H1 (cell line): ENCODE measurements around the gene LYZL4. TPM values are rescaled to one million over a fixed set of nuclear protein-coding genes. Genes with fewer than 3 reads are reported as not detected.

Experiments used
- CTCF ChIA-PET: fragments of 300-600 bp; sonication (Branson Sonifier 250); formaldehyde crosslinking; loops from one replicate; lab custom pipeline; 2021; ENCODE audit not compliant: partially characterized antibody; lab: Charles Lee
- POLR2A ChIA-PET: fragments of 300-600 bp; sonication (Branson Sonifier 250); formaldehyde crosslinking; loops from one replicate; lab custom pipeline; 2021; ENCODE audit warnings: inconsistent platforms; ENCODE audit not compliant: partially characterized antibody; lab: Charles Lee
- DNase-seq, 2 experiments: peaks; one replicate each; pipeline versions ENCODE4 v3.0.0 to v3.0.0-alpha.2; 2010 to 2022; ENCODE audit warnings: low spot score in 2 of 2, low read depth in 1 of 2, mixed read lengths in 1 of 2
- FAIRE-seq: peaks from 2 replicates; lab custom pipeline; 2011; peaks lifted over from hg19 to GRCh38; lab: Jason Lieb, UNC
- H2AFZ ChIP-seq: 2 replicates; pipeline ENCODE4 v1.8.1; 2012; ENCODE audit warnings: low read length, inconsistent platforms
- H2AK5ac ChIP-seq: 2 replicates; pipeline ENCODE4 v1.6.1; 2013; ENCODE audit warnings: low read depth, low read length
- H2BK120ac ChIP-seq: replicated peaks from 2 replicates; pipeline ENCODE3; 2013; ENCODE audit warnings: low read depth, low read length, inconsistent platforms
- H2BK12ac ChIP-seq: 2 replicates; pipeline ENCODE4 v1.6.1; 2013; ENCODE audit warnings: low read depth, low read length
- H2BK15ac ChIP-seq: 2 replicates; pipeline ENCODE4 v1.6.1; 2013; ENCODE audit warnings: low read length
- H2BK20ac ChIP-seq: 2 replicates; pipeline ENCODE4 v1.6.1; 2013; ENCODE audit warnings: low read length
- H2BK5ac ChIP-seq: 2 replicates; pipeline ENCODE4 v1.6.1; 2013; ENCODE audit warnings: low read depth, low read length
- H3K14ac ChIP-seq: 2 replicates; pipeline ENCODE4 v1.6.1; 2013; ENCODE audit warnings: inconsistent platforms; ENCODE audit not compliant: insufficient read length
- H3K18ac ChIP-seq: 2 replicates; pipeline ENCODE4 v1.6.1; 2013; ENCODE audit warnings: low read length; ENCODE audit errors: extremely low read depth
- H3K23ac ChIP-seq: 2 replicates; pipeline ENCODE4 v1.6.1; 2013; ENCODE audit warnings: inconsistent platforms; ENCODE audit not compliant: insufficient read length
- H3K23me2 ChIP-seq: 2 replicates; pipeline ENCODE4 v1.6.1; 2013; ENCODE audit warnings: low read depth, low read length
- H3K27ac ChIP-seq: 2 replicates; pipeline ENCODE4 v1.6.1; 2011; ENCODE audit warnings: low read depth, low read length, inconsistent platforms
- H3K27me3 ChIP-seq, 4 experiments: replicated peaks in 1 of 4; 1 replicate in 1 of 4; 2 replicates in 3 of 4; pipeline versions ENCODE4 v1.6.1 to v1.8.1; 2011 to 2013; ENCODE audit warnings: low read length in 3 of 4, mild to moderate bottlenecking in 3 of 4, inconsistent platforms in 2 of 4, mixed read lengths in 2 of 4, moderate library complexity in 1 of 4; ENCODE audit not compliant: control insufficient read depth in 3 of 4, insufficient read depth in 3 of 4; ENCODE audit errors: extremely low read depth in 1 of 4
- H3K36me3 ChIP-seq, 4 experiments: 2 replicates each; pipeline versions ENCODE4 v1.6.1 to v1.8.1; 2011 to 2013; ENCODE audit warnings: mild to moderate bottlenecking in 4 of 4, low read length in 3 of 4, moderate library complexity in 2 of 4, control low read depth in 1 of 4, inconsistent platforms in 1 of 4; ENCODE audit not compliant: insufficient read depth in 4 of 4, control insufficient read depth in 2 of 4
- H3K4ac ChIP-seq: replicated peaks from 2 replicates; pipeline ENCODE3; 2013; ENCODE audit warnings: low read length, low read depth, mixed read lengths, inconsistent platforms; ENCODE audit not compliant: insufficient read length
- H3K4me1 ChIP-seq, 4 experiments: replicated peaks in 1 of 4; 1 replicate in 1 of 4; 2 replicates in 3 of 4; pipeline versions ENCODE4 v1.6.1 to v1.8.1; 2011 to 2013; ENCODE audit warnings: low read length in 3 of 4, inconsistent platforms in 2 of 4, mixed read lengths in 1 of 4; ENCODE audit not compliant: insufficient read depth in 4 of 4, control insufficient read depth in 3 of 4
- H3K4me2 ChIP-seq, 2 experiments: 2 replicates each; pipeline versions ENCODE4 v1.6.1 to v1.8.1; 2011 to 2013; ENCODE audit warnings: low read depth in 2 of 2, low read length in 2 of 2, control low read depth in 1 of 2, inconsistent platforms in 1 of 2, mild to moderate bottlenecking in 1 of 2; ENCODE audit not compliant: insufficient read depth in 1 of 2
- H3K4me3 ChIP-seq, 4 experiments: fragments of 200-600, 300-600 bp in 1 of 4; sonication (generic), shearing (Covaris generic), sonication (Bioruptor Twin) in 1 of 4; 2 replicates each; pipeline versions ENCODE4 v1.5.1 to v1.8.1; 2011 to 2016; ENCODE audit warnings: low read length in 4 of 4, low read depth in 3 of 4, control low read depth in 2 of 4, inconsistent platforms in 2 of 4, mild to moderate bottlenecking in 2 of 4, mixed read lengths in 1 of 4, moderate library complexity in 1 of 4; ENCODE audit not compliant: insufficient read depth in 2 of 4; ENCODE audit errors: extremely low read depth in 1 of 4
- H3K56ac ChIP-seq: replicated peaks from 2 replicates; pipeline ENCODE3; 2013; ENCODE audit warnings: low read depth, mild to moderate bottlenecking, mixed read lengths, low read length, inconsistent platforms; ENCODE audit not compliant: insufficient read length
- H3K79me1 ChIP-seq: 2 replicates; pipeline ENCODE4 v1.6.1; 2013; ENCODE audit warnings: low read depth, low read length, control low read depth
- H3K79me2 ChIP-seq, 2 experiments: 2 replicates each; pipeline versions ENCODE4 v1.6.1 to v1.8.1; 2012 to 2013; ENCODE audit warnings: low read length in 2 of 2, mild to moderate bottlenecking in 2 of 2, inconsistent platforms in 1 of 2; ENCODE audit not compliant: insufficient read depth in 2 of 2, control insufficient read depth in 1 of 2
- H3K9ac ChIP-seq, 4 experiments: replicated peaks in 1 of 4; 1 replicate in 1 of 4; 2 replicates in 3 of 4; pipeline versions ENCODE4 v1.6.1 to v1.8.1; 2011 to 2013; ENCODE audit warnings: low read depth in 3 of 4, low read length in 3 of 4, control low read depth in 2 of 4, mild to moderate bottlenecking in 2 of 4, moderate library complexity in 2 of 4, inconsistent platforms in 1 of 4; ENCODE audit errors: extremely low read depth in 1 of 4
- H3K9me3 ChIP-seq, 2 experiments: 2 replicates each; pipeline versions ENCODE4 v1.6.1 to v1.8.1; 2012 to 2013; ENCODE audit warnings: mild to moderate bottlenecking in 2 of 2, moderate library complexity in 2 of 2, control low read depth in 1 of 2, inconsistent platforms in 1 of 2, low read depth in 1 of 2, low read length in 1 of 2, mixed read lengths in 1 of 2; ENCODE audit not compliant: insufficient read depth in 2 of 2
- H4K20me1 ChIP-seq, 2 experiments: replicated peaks in 1 of 2; 2 replicates each; pipeline versions ENCODE3 to v1.8.1; 2011 to 2013; ENCODE audit warnings: inconsistent platforms in 2 of 2, low read length in 2 of 2, mild to moderate bottlenecking in 1 of 2; ENCODE audit not compliant: insufficient read depth in 2 of 2, control insufficient read depth in 1 of 2
- H4K5ac ChIP-seq: 2 replicates; pipeline ENCODE4 v1.6.1; 2013; ENCODE audit warnings: low read length, low read depth, mixed read lengths, inconsistent platforms; ENCODE audit not compliant: insufficient read length
- H4K8ac ChIP-seq: 2 replicates; pipeline ENCODE4 v1.8.0; 2013; ENCODE audit warnings: mild to moderate bottlenecking, moderate library complexity, low read length, inconsistent platforms; ENCODE audit not compliant: insufficient read depth; ENCODE audit errors: extremely low read depth
- H4K91ac ChIP-seq: replicated peaks from 2 replicates; pipeline ENCODE3; 2013; ENCODE audit warnings: low read length, mixed read lengths, inconsistent platforms; ENCODE audit not compliant: insufficient read length
- ATF3 ChIP-seq: IDR thresholded peaks from 2 replicates; pipeline ENCODE4 v1.6.1; 2011; ENCODE audit warnings: low read depth, mild to moderate bottlenecking, low read length; ENCODE audit not compliant: insufficient read depth
- GABPA ChIP-seq: IDR thresholded peaks from 2 replicates; pipeline ENCODE4 v1.6.1; 2011; ENCODE audit warnings: mild to moderate bottlenecking, low read length, moderate library complexity, borderline replicate concordance; ENCODE audit not compliant: insufficient read depth
- KDM4A ChIP-seq: IDR thresholded peaks from one replicate; pipeline ENCODE4 v1.7.1; 2012; ENCODE audit warnings: low read depth, mild to moderate bottlenecking, moderate library complexity, low read length, inconsistent platforms; ENCODE audit not compliant: severe bottlenecking
- RAD21 ChIP-seq, 2 experiments: IDR thresholded peaks in 1 of 2; conservative IDR thresholded peaks in 1 of 2; 2 replicates each; pipeline ENCODE4 v1.6.1; 2011; ENCODE audit warnings: low read depth in 2 of 2, low read length in 2 of 2, improper control_type of control experiment in 1 of 2, inconsistent platforms in 1 of 2, mild to moderate bottlenecking in 1 of 2, moderate library complexity in 1 of 2
- RBBP5 ChIP-seq: IDR thresholded peaks from 2 replicates; pipeline ENCODE4 v1.7.1; 2012; ENCODE audit warnings: low read depth, mild to moderate bottlenecking, inconsistent platforms, low read length, moderate library complexity, borderline replicate concordance
- TBP ChIP-seq: IDR thresholded peaks from 2 replicates; pipeline ENCODE4 v1.6.1; 2011; ENCODE audit warnings: low read depth, low read length, improper control_type of control experiment
- TEAD4 ChIP-seq: IDR thresholded peaks from 2 replicates; pipeline ENCODE4 v1.6.1; 2012; ENCODE audit warnings: low read depth, low read length, inconsistent platforms, mixed read lengths
- WGBS, 2 experiments: shearing (Covaris generic) in 1 of 2; methylation state at CpG; one replicate each; pipeline versions ENCODE4 v1.1.6 to v1.1.7; 2013 to 2015; ENCODE audit warnings: low lambda C conversion rate in 2 of 2, mixed read lengths in 2 of 2, inconsistent platforms in 1 of 2, low coverage in 1 of 2, missing lambda C conversion rate in 1 of 2; ENCODE audit not compliant: insufficient replicate concordance in 2 of 2, insufficient coverage in 1 of 2, insufficient read length in 1 of 2; ENCODE audit errors: extremely low coverage in 1 of 2, missing lambda C conversion rate in 1 of 2; 5-methylcytosine and 5-hydroxymethylcytosine counted together
- polyA plus RNA-seq, 7 experiments: library from polyadenylated mRNA; depleted of rRNA in 3 of 7; stranded (reverse) in 5 of 7; unstranded in 2 of 7; fragments of >200 nt in 5 of 7; fragments of 200-250 nt in 2 of 7; gene quantifications; 1 replicate in 5 of 7; 2 replicates in 1 of 7; 4 replicates in 1 of 7; pipeline versions ENCODE4 v1.2.1 to v1.2.3, GENCODE V29; 2011 to 2013; ENCODE audit warnings: missing spikeins in 2 of 7, mixed read lengths in 2 of 7
- total RNA-seq: library from RNA; stranded (reverse); fragmentation: NEBNext Ultra II Directional; extraction: Animal tissue kit (Norgen Biotek cat#: 25700); gene quantifications from 2 replicates; pipeline ENCODE4 v1.2.1, GENCODE V29; 2021

Gene LYZL4
- total and polyA plus RNA-seq, 2 of the 8 experiments (the other 6 are each of a cell fraction or from before 2014, with no cell fraction given) = not detected

GRCh38 chr3:42406727-42407450 lies 3.5 kb downstream of the LYZL4 start:
- Histone ChIP-seq H3K27me3 (no peaks in the 10 kb centered on the region; a peak in 1 of 7 replicates), H3K4me3 (no peak overlapping the region), H2AK5ac (no peak overlapping the region), H2BK12ac (no peak overlapping the region), H4K8ac (no peak overlapping the region), H3K23ac (no peak overlapping the region), H3K4me1 (no peaks in the 10 kb centered on the region), H3K23me2 (no peaks in the 10 kb centered on the region), H2BK15ac (0 out of 2 replicates have a peak overlapping the region, but pooled peaks have one; percentile 81), H2BK120ac (no peak overlapping the region), H3K9me3 (no peaks in the 10 kb centered on the region), H4K91ac (no peak overlapping the region), H3K9ac (no peak overlapping the region), H4K5ac (no peak overlapping the region), H3K56ac (no peak overlapping the region), H3K27ac (no peak overlapping the region), H3K36me3 (no peaks in the 10 kb centered on the region), H3K79me1 (no peaks in the 10 kb centered on the region), H3K79me2 (no peaks in the 10 kb centered on the region), H3K4me2 (no peak overlapping the region), H3K18ac (no peak overlapping the region), H3K14ac (no peak overlapping the region), H3K4ac (no peak overlapping the region), H4K20me1 (no peaks in the 10 kb centered on the region), H2BK20ac (no peak overlapping the region), H2AFZ (no peak overlapping the region), H2BK5ac (no peak overlapping the region)
- CTCF ChIA-PET = no interaction called here
- 88% methylated on average over 14 of the region's 14 CpGs; no CpG with 5 or more reads in 1 of the 2 experiments for WGBS, 2 experiments
- POLR2A ChIA-PET = no interaction called here
- no peak for FAIRE-seq
- no peak for DNase-seq
- TF ChIP-seq KDM4A (no peak), TBP (no peak), GABPA (no peak), RBBP5 (no peak), RAD21 (IDR thresholded peaks at IDR 0.05 in 1 of 2, conservative IDR thresholded peaks at IDR 0.05 in 1 of 2; ENCODE audit: low read depth in 2 of 2, low read length in 2 of 2) (no peak), TEAD4 (no peak), ATF3 (no peak)
